HEK293 (cell line): ENCODE measurements around the gene VSIG8.
A peak's percentile ranks its signal among the peaks of the same experiment; 100 is the strongest.

ENCODE experiments used
- CTCF ChIA-PET: fragments of 350-600 bp; formaldehyde crosslinking; extraction: SDS; loops from one replicate; lab custom pipeline; 2021; ENCODE audit warnings: antibody characterized with exemption; lab: Yijun Ruan, JAX
- POLR2A ChIA-PET: fragments of 300-600 bp; formaldehyde crosslinking; extraction: SDS; loops from one replicate; lab custom pipeline; 2020; ENCODE audit warnings: antibody characterized with exemption, inconsistent platforms; lab: Yijun Ruan, JAX
- H3K27ac ChIP-seq: fragments of 200-500 bp; sonication (Bioruptor generic); 2 replicates; pipeline ENCODE4 v1.5.1; 2014; ENCODE audit warnings: low read depth, low read length, control low read depth, inconsistent platforms; ENCODE audit errors: extremely low read depth
- H3K36me3 ChIP-seq, 2 experiments: fragments of 200-500 bp in 1 of 2; sonication (Bioruptor generic) in 1 of 2; 1 replicate in 1 of 2; 2 replicates in 1 of 2; pipeline ENCODE4 v1.5.1; 2014 to 2017; ENCODE audit warnings: inconsistent platforms in 2 of 2, low read length in 2 of 2; ENCODE audit not compliant: control insufficient read depth in 2 of 2, insufficient read depth in 1 of 2
- H3K4me1 ChIP-seq: fragments of 200-500 bp; sonication (Bioruptor generic); 2 replicates; pipeline ENCODE4 v1.5.1; 2014; ENCODE audit warnings: mild to moderate bottlenecking, low read length, inconsistent platforms; ENCODE audit not compliant: control insufficient read depth, insufficient read depth
- H3K4me3 ChIP-seq: 2 replicates; pipeline ENCODE4 v1.5.1; 2011; ENCODE audit warnings: low read depth, mild to moderate bottlenecking, control low read depth, low read length, moderate library complexity
- H3K9me3 ChIP-seq: fragments of 200-500 bp; sonication (Bioruptor generic); 2 replicates; pipeline ENCODE4 v1.5.1; 2014; ENCODE audit warnings: low read depth, low read length, inconsistent platforms; ENCODE audit not compliant: control insufficient read depth, insufficient read depth
- HOXC10 ChIP-seq: sonication (generic); formaldehyde crosslinking; IDR thresholded peaks from 2 replicates; pipeline ENCODE4 v1.8.1; 2023; ENCODE audit warnings: mild to moderate bottlenecking, missing genetic modification reagents
- KLF1 ChIP-seq: fragments of 450-650 bp; formaldehyde crosslinking; IDR thresholded peaks from 2 replicates; pipeline ENCODE4 v1.5.1; 2016; ENCODE audit warnings: missing biosample characterization, missing genetic modification characterization
- KLF16 ChIP-seq: fragments of 450-650 bp; formaldehyde crosslinking; IDR thresholded peaks from 2 replicates; pipeline ENCODE4 v1.5.1; 2017; ENCODE audit warnings: missing biosample characterization, missing genetic modification characterization
- TSHZ1 ChIP-seq: fragments of 450-650 bp; formaldehyde crosslinking; IDR thresholded peaks from 2 replicates; pipeline ENCODE4 v1.5.1; 2016; ENCODE audit warnings: missing biosample characterization, missing genetic modification characterization, borderline replicate concordance
- ZBTB20 ChIP-seq: fragments of 450-650 bp; formaldehyde crosslinking; IDR thresholded peaks from 2 replicates; pipeline ENCODE4 v1.5.1; 2016; ENCODE audit warnings: missing biosample characterization, missing genetic modification characterization
- ZBTB26 ChIP-seq: fragments of 450-650 bp; formaldehyde crosslinking; optimal IDR thresholded peaks from 2 replicates; pipeline ENCODE3; 2016; ENCODE audit warnings: missing biosample characterization, mild to moderate bottlenecking, missing genetic modification characterization
- ZFP3 ChIP-seq: fragments of 450-650 bp; formaldehyde crosslinking; IDR thresholded peaks from 2 replicates; pipeline ENCODE4 v1.5.1; 2016; ENCODE audit warnings: low read depth, missing biosample characterization, missing genetic modification characterization
- ZFP41 ChIP-seq: fragments of 450-650 bp; formaldehyde crosslinking; IDR thresholded peaks from 2 replicates; pipeline ENCODE4 v1.5.1; 2016; ENCODE audit warnings: missing biosample characterization, missing genetic modification characterization, borderline replicate concordance
- ZIC2 ChIP-seq: fragments of 450-650 bp; formaldehyde crosslinking; IDR thresholded peaks from 2 replicates; pipeline ENCODE4 v1.5.1; 2016; ENCODE audit warnings: missing biosample characterization, missing genetic modification characterization
- ZNF114 ChIP-seq: fragments of 450-650 bp; formaldehyde crosslinking; IDR thresholded peaks from 2 replicates; pipeline ENCODE4 v1.5.0; 2017; ENCODE audit warnings: missing biosample characterization, missing genetic modification characterization
- ZNF132 ChIP-seq: fragments of 450-650 bp; formaldehyde crosslinking; IDR thresholded peaks from 2 replicates; pipeline ENCODE4 v1.5.1; 2017; ENCODE audit warnings: missing biosample characterization, missing genetic modification characterization, borderline replicate concordance
- ZNF184 ChIP-seq: fragments of 450-650 bp; IDR thresholded peaks from 2 replicates; pipeline ENCODE4 v1.5.1; 2018; ENCODE audit warnings: missing biosample characterization, mild to moderate bottlenecking, missing genetic modification characterization
- ZNF239 ChIP-seq: fragments of 450-650 bp; formaldehyde crosslinking; IDR thresholded peaks from 2 replicates; pipeline ENCODE4 v1.5.1; 2016; ENCODE audit warnings: missing biosample characterization, missing genetic modification characterization
- ZNF24 ChIP-seq: fragments of 450-650 bp; formaldehyde crosslinking; IDR thresholded peaks from 2 replicates; pipeline ENCODE4 v1.5.1; 2016; ENCODE audit warnings: missing biosample characterization, missing genetic modification characterization
- ZNF280D ChIP-seq: fragments of 450-650 bp; formaldehyde crosslinking; IDR thresholded peaks from 2 replicates; pipeline ENCODE4 v1.5.1; 2016; ENCODE audit warnings: missing biosample characterization, missing genetic modification characterization
- ZNF350 ChIP-seq: fragments of 450-650 bp; formaldehyde crosslinking; IDR thresholded peaks from 2 replicates; pipeline ENCODE4 v1.5.0; 2017; ENCODE audit warnings: missing biosample characterization, mild to moderate bottlenecking, missing genetic modification characterization
- ZNF362 ChIP-seq: fragments of 450-650 bp; formaldehyde crosslinking; IDR thresholded peaks from 2 replicates; pipeline ENCODE4 v1.5.1; 2016; ENCODE audit warnings: missing biosample characterization, missing genetic modification characterization
- ZNF501 ChIP-seq: fragments of 450-650 bp; formaldehyde crosslinking; IDR thresholded peaks from 2 replicates; pipeline ENCODE4 v1.5.1; 2016; ENCODE audit warnings: missing biosample characterization, missing genetic modification characterization
- ZNF555 ChIP-seq: fragments of 450-650 bp; formaldehyde crosslinking; conservative IDR thresholded peaks from 2 replicates; pipeline ENCODE4 v1.5.1; 2017; ENCODE audit warnings: missing biosample characterization, mild to moderate bottlenecking, missing genetic modification characterization, inconsistent platforms
- ZNF658 ChIP-seq: fragments of 450-650 bp; formaldehyde crosslinking; IDR thresholded peaks from 2 replicates; pipeline ENCODE4; 2016; ENCODE audit warnings: missing biosample characterization, missing genetic modification characterization
- ZXDB ChIP-seq: fragments of 450-650 bp; formaldehyde crosslinking; IDR thresholded peaks from 2 replicates; pipeline ENCODE4 v1.5.1; 2016; ENCODE audit warnings: missing biosample characterization, missing genetic modification characterization

Gene VSIG8

GRCh38 chr1:159860456-159860855 is 2.0 kb downstream of the VSIG8 start:
- TF ChIP-seq ZIC2 (tag by site-specific recombination) (peak; percentile 40), ZNF658 (tag by site-specific recombination) (no peak)
- no peak overlapping the region for H3K27ac ChIP-seq
- ChIA-PET POLR2A (interaction anchor here (1.3 kb wide), 1 partner anchor 64 kb away, joined by 3 read pairs; no protein-coding TSS in a partner anchor), CTCF (interaction anchor here (0.5 to 1.6 kb wide), 2 partner anchors 30 to 649 kb away, joined by 3 to 8 read pairs; no protein-coding TSS in a partner anchor)
- H3K36me3 ChIP-seq: no peaks in the 10 kb centered on the region
- H3K9me3 ChIP-seq: no peaks in the 10 kb centered on the region
- H3K4me1 ChIP-seq: no peaks in the 10 kb centered on the region
- no peak overlapping the region for H3K4me3 ChIP-seq

GRCh38 chr1:159859767-159860322 is 2.6 kb downstream of the VSIG8 start:
- Histone ChIP-seq H3K9me3 (no peaks in the 10 kb centered on the region), H3K27ac (no peak overlapping the region), H3K4me3 (no peak overlapping the region), H3K36me3 (no peaks in the 10 kb centered on the region), H3K4me1 (no peaks in the 10 kb centered on the region)
- ChIA-PET POLR2A (interaction anchor here (1.3 kb wide), 1 partner anchor 65 kb away, joined by 3 read pairs; no protein-coding TSS in a partner anchor), CTCF (interaction anchor here (0.5 to 1.6 kb wide), 2 partner anchors 31 to 648 kb away, joined by 3 to 8 read pairs; no protein-coding TSS in a partner anchor)
- TF ChIP-seq ZBTB20 (tag by site-specific recombination) (no peak), ZNF555 (tag by site-specific recombination) (no peak), ZFP41 (tag by site-specific recombination) (no peak), ZNF350 (tag by site-specific recombination) (no peak), ZNF132 (tag by site-specific recombination) (no peak), HOXC10 (no peak), ZNF280D (tag by site-specific recombination) (no peak), ZXDB (no peak), ZFP3 (tag by site-specific recombination) (no peak), KLF16 (tag by site-specific recombination) (no peak), ZNF239 (no peak), ZNF362 (tag by site-specific recombination) (no peak), ZNF114 (no peak), ZNF184 (tag by site-specific recombination) (no peak), ZNF501 (tag by site-specific recombination) (no peak), TSHZ1 (tag by site-specific recombination) (no peak), ZBTB26 (tag by site-specific recombination) (no peak), KLF1 (no peak), ZNF24 (tag by site-specific recombination) (no peak)
